ENCODE results near the gene CLOCK. TPM values are rescaled to one million over a fixed set of nuclear protein-coding genes. Genes with fewer than 3 reads are reported as not detected.

The CLOCK gene
- total RNA-seq, 1 donor from 2014 or later = 17.5 TPM

DNA sequence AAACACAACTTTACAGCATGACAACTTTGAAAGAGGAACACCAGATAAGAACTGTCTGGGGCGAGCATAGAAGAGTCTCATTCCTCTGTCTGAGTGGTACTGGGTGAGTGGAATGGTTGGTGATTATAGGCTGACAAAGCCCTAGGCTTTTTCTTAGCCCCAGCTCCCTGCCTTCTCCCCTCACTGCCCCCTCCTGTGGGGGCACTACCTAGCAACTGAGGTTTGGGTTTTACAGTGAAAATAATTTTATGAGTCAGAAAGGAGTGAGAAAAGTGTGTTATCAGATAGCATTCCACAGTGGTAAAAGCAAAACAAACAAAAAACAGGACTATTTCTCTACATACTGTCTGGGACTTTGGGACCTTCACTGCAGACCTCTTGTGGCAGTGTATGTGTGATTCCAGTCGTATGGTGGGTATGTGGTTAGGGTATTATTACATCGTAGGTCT lies 161.5 kb downstream of the CLOCK start:
- H3K4me3 Mint-ChIP-seq = no peak overlapping the region
- no peaks in the 10 kb centered on the region for H3K27me3 Mint-ChIP-seq
- TF ChIP-seq, protein P1, sequence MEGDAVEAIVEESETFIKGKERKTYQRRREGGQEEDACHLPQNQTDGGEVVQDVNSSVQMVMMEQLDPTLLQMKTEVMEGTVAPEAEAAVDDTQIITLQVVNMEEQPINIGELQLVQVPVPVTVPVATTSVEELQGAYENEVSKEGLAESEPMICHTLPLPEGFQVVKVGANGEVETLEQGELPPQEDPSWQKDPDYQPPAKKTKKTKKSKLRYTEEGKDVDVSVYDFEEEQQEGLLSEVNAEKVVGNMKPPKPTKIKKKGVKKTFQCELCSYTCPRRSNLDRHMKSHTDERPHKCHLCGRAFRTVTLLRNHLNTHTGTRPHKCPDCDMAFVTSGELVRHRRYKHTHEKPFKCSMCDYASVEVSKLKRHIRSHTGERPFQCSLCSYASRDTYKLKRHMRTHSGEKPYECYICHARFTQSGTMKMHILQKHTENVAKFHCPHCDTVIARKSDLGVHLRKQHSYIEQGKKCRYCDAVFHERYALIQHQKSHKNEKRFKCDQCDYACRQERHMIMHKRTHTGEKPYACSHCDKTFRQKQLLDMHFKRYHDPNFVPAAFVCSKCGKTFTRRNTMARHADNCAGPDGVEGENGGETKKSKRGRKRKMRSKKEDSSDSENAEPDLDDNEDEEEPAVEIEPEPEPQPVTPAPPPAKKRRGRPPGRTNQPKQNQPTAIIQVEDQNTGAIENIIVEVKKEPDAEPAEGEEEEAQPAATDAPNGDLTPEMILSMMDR (conservative IDR thresholded peaks at IDR 0.05) = no peak
- no peak overlapping the region for H3K27ac Mint-ChIP-seq
- no peak for DNase-seq (ENCODE audit: extremely low spot score, unreplicated experiment)
- no peaks in the 10 kb centered on the region for H3K9me3 Mint-ChIP-seq
- peaks cover 6% of the 10 kb centered on the region for H3K4me1 Mint-ChIP-seq (ENCODE audit: unreplicated experiment)
- H3K36me3 Mint-ChIP-seq = no peaks in the 10 kb centered on the region

DNA sequence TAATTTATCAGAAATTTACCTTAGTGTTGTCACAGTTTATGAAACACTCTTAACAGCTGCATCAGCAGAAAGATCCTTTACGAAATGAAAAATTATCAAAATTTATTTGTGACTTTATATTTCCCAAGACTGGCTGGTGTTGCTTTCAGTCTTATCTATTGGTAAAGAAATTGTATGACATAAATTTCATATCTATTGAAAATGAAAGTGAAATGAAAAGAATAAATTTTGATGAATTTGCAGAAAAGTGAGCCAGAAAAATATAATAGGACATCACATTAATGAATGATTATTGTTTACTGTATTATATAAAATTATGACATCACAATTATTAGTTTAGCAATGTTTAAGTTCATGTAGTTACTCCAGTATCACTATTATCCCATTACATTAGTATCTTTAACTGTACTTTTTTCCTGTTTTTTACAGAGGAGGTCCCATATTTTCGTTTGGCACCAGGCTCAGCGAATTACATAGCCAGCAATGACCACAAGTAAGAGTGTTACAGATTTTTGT lies 164.2 kb downstream of the CLOCK start:
- Mint-ChIP-seq H3K27ac (no peak overlapping the region), H3K9me3 (no peaks in the 10 kb centered on the region), H3K36me3 (no peaks in the 10 kb centered on the region), H3K4me3 (no peak overlapping the region), H3K4me1 (ENCODE audit: unreplicated experiment) (peaks cover 6% of the 10 kb centered on the region), H3K27me3 (no peaks in the 10 kb centered on the region)
- no peak for DNase-seq (ENCODE audit: extremely low spot score, unreplicated experiment)
- TF ChIP-seq, protein P1 (conservative IDR thresholded peaks at IDR 0.05) = no peak

DNA sequence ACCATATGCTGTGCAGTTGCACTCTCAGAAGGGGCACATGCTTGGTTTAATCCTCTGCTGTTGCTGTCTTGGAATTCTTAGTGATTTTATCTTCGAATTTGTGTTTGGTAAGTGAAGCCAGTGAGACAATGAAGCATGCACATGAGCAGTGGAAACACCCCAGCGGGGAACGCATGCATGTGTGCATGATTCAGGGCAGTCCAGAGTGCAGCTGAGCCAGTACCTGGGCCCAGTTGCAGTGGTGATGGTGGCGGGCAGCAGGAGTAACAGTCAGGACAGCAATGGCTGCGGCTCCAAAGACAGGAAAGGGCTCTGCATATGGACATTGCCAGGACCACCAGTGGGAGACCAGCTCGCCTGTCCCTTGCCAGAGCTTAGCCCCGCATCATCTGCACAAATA lies 165.2 kb downstream of the CLOCK start:
- H3K27me3 Mint-ChIP-seq = no peaks in the 10 kb centered on the region
- peaks cover 6% of the 10 kb centered on the region for H3K4me1 Mint-ChIP-seq (ENCODE audit: unreplicated experiment)
- no peak overlapping the region for H3K27ac Mint-ChIP-seq
- TF ChIP-seq, protein P1 (conservative IDR thresholded peaks at IDR 0.05) = no peak
- H3K4me3 Mint-ChIP-seq = no peak overlapping the region
- no peak for DNase-seq (ENCODE audit: extremely low spot score, unreplicated experiment)
- H3K9me3 Mint-ChIP-seq = no peaks in the 10 kb centered on the region
- no peaks in the 10 kb centered on the region for H3K36me3 Mint-ChIP-seq

DNA sequence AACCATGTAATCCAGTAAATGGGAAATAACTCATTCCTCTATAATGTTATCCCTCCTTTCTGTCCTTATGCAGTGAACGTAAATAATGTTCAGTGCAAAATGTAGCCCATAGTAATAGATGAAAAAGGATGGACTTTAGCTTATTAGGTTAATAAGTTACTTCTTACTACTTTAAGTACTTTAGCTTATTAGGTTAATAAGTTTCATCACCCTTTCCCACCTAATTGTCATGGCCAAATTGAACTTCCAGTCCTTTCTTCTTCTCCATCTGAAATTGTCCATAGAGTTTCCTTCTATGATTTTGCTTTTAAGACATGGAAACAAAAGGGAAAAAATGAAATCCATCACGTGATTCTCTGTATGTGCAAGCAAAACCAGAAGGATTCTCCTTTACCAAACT lies 166.1 kb downstream of the CLOCK start:
- Mint-ChIP-seq H3K36me3 (no peaks in the 10 kb centered on the region), H3K27me3 (no peaks in the 10 kb centered on the region), H3K9me3 (no peaks in the 10 kb centered on the region), H3K4me3 (no peak overlapping the region), H3K4me1 (ENCODE audit: unreplicated experiment) (no peaks in the 10 kb centered on the region), H3K27ac (no peak overlapping the region)
- TF ChIP-seq, protein P1 (conservative IDR thresholded peaks at IDR 0.05) = no peak
- no peak for DNase-seq (ENCODE audit: extremely low spot score, unreplicated experiment)

DNA sequence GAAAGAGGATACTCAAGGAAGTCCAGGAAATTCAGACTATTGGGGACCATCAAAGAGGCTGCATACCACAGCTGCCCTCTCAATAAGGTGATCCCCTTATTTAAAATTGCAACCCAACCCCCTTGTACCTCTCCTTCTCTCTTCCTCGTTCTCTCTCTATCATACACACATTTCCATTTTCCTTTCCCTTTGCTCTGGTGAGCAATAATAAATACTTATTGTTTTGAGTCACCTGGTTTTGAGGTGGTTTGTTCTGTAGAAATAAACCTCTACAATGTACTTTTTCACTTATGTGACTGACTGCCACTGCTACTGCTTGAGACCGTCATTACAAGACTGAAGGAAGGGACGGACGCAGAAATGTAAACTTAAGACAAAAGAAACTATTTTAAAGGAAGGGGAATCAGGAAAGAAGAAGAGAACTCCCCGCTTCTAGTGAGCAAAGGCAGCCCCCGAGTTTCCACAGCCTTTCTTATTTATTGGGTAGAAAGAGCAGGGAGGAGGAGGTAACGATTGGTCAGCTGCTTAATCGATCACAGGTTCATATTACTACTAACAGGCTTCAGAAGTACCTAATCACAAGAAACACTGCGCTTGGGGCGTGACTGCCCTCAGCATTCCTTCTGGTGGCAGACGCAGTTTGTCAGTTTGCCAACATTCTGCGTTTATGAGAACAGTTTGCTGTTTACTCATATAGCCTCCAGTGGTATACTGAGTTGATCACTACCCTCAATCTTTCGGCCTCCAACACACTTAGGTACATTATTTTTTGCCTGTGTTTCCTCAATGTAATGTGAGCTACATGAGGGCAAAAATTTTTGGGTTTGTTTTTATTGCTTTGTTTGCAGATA lies 167.9 kb downstream of the CLOCK start:
- H3K27me3 Mint-ChIP-seq = no peaks in the 10 kb centered on the region
- H3K9me3 Mint-ChIP-seq = no peaks in the 10 kb centered on the region
- H3K4me1 Mint-ChIP-seq (ENCODE audit: unreplicated experiment) = no peaks in the 10 kb centered on the region
- TF ChIP-seq, protein P1 (conservative IDR thresholded peaks at IDR 0.05) = no peak
- H3K4me3 Mint-ChIP-seq = no peak overlapping the region
- H3K36me3 Mint-ChIP-seq = no peaks in the 10 kb centered on the region
- H3K27ac Mint-ChIP-seq = no peak overlapping the region
- DNase-seq (ENCODE audit: extremely low spot score, unreplicated experiment) = no peak

Other genes with a start within 250 kb of the CLOCK start
- gene SRD5A3, start 200.7 kb downstream of the CLOCK start, total RNA-seq (ENCODE audit: low replicate concordance) = 19.8 and 25.7 TPM in 2 replicates
- 69.2 and 96.0 TPM in 2 replicates for gene TMEM165, start 151.0 kb downstream of the CLOCK start, total RNA-seq (ENCODE audit: low replicate concordance)
- gene PDCL2, start 45.3 kb upstream of the CLOCK start, total RNA-seq (ENCODE audit: low replicate concordance) = not detected in 2 replicates
- 7.5 and 19.4 TPM in 2 replicates for gene NMU, start 89.4 kb upstream of the CLOCK start, total RNA-seq (ENCODE audit: low replicate concordance)